ENCODE results near the gene DTNA. TPM values are rescaled to one million over a fixed set of nuclear protein-coding genes. Genes with fewer than 3 reads are reported as not detected.
"Not testable (repeated sequence)": the region's sequence is repeated elsewhere in the genome, so short reads cannot be mapped to it uniquely, and the experiment has no call there.

The DTNA gene
- total RNA-seq, 2 donors from 2014 or later: 114 to 197 TPM

DNA sequence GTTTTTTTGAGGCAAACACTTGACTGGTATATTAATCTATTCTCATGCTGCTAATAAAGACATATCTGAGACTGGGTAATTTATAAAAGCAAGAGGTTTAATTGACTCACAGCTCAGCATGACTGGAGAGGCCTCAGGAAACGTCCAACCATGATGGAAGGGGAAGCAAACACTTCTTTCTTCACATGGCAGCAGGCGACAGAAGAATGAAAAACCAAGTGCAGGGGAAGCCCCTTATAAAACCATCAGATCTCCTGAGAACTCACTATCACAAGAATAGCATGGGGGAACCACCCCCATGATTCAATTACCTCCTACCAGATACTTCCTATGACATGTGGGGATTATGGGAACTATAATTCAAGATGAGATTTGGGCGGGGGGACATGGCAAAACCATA, 194.9 kb downstream of the DTNA start:
- Histone ChIP-seq H3K27ac (no peak overlapping the region), H3K27me3 (no peaks in the 10 kb centered on the region), H3K4me1 (no peaks in the 10 kb centered on the region), H3K9me3 (no peaks in the 10 kb centered on the region), H3K4me3 (no peak overlapping the region), H3K36me3 (no peaks in the 10 kb centered on the region)
- TF ChIP-seq, protein P1, sequence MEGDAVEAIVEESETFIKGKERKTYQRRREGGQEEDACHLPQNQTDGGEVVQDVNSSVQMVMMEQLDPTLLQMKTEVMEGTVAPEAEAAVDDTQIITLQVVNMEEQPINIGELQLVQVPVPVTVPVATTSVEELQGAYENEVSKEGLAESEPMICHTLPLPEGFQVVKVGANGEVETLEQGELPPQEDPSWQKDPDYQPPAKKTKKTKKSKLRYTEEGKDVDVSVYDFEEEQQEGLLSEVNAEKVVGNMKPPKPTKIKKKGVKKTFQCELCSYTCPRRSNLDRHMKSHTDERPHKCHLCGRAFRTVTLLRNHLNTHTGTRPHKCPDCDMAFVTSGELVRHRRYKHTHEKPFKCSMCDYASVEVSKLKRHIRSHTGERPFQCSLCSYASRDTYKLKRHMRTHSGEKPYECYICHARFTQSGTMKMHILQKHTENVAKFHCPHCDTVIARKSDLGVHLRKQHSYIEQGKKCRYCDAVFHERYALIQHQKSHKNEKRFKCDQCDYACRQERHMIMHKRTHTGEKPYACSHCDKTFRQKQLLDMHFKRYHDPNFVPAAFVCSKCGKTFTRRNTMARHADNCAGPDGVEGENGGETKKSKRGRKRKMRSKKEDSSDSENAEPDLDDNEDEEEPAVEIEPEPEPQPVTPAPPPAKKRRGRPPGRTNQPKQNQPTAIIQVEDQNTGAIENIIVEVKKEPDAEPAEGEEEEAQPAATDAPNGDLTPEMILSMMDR (IDR thresholded peaks at IDR 0.05): no peak
- no peak for DNase-seq (ENCODE audit: low spot score)

DNA sequence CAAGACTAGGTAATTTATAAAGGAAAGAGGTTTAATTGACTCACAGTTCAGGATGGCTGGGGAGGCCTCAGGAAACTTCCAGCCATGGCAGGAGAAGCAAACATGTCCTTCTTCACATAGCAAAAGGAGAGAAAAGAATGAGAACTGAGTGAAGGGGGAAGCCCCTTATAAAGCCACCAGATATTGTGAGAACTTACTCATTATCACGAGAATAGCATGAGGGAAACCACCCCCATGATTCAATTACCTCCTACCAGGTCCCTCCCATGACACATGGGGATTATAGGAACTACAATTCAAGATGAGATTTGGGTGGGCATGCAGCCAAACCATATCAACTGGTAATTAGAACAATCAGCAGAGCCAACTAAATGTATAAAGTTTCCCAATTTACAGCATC, 196.9 kb downstream of the DTNA start:
- H3K9me3 ChIP-seq; H3K27me3 ChIP-seq; H3K27ac ChIP-seq; H3K4me1 ChIP-seq; DNase-seq (ENCODE audit: low spot score); H3K36me3 ChIP-seq; H3K4me3 ChIP-seq: not testable (repeated sequence)

DNA sequence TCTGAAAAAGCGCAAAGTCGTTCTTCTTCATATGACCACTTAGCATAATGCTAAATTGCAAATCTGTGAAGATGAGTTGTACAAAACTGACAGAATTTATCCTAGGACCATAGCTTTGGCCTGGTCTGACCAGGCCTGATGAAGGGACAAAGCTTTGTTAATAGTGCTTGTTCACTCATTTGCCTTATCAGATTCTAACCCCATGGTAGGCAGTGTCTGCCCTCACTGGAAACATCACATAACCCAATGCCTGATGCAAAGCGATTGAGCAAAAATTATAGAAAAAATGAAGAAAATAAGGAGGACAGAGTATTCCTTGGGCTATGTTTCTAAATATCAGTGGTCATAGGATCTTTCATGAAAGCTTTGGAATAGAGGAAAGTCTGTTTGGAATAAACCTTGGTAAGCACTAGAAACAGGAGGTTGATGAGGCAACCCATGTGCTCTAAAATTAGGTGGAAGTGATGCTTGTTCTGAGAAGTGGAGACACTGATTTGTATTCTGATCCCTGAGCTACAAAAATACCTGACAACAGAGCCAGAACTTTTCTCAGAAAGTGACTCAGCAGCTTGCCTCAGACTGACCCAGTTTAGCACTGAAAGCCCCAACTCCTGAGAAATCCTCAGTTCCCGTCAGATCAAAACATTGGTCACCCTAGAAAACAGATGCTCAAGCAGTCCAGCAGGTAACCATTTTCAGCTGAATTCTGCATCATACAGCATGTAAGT, 199.7 kb downstream of the DTNA start:
- H3K27me3 ChIP-seq: no peaks in the 10 kb centered on the region
- H3K4me1 ChIP-seq: no peaks in the 10 kb centered on the region
- no peaks in the 10 kb centered on the region for H3K36me3 ChIP-seq
- no peaks in the 10 kb centered on the region for H3K9me3 ChIP-seq
- H3K27ac ChIP-seq: no peak overlapping the region
- no peak for DNase-seq (ENCODE audit: low spot score)
- no peak overlapping the region for H3K4me3 ChIP-seq
- TF ChIP-seq, protein P1 (IDR thresholded peaks at IDR 0.05): no peak

DNA sequence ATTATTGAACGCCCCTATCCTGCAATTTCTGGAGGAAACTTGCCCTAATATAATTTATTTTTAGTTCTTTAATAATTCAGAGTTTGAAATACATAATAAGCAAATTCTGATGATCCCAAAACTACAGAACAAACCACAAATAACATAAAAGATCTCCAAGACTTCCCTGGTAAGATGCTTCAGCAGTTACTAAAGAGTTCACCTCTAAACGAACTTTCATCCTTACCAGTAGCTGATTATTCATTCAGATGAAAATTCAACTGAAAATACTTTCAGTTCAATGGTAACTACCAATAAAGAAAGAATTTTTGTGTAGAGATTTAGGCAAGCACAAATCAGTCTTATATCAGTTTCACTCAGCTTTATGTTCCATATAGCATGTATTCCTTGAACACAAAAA, 201.0 kb downstream of the DTNA start:
- Histone ChIP-seq H3K27ac (no peak overlapping the region), H3K36me3 (no peaks in the 10 kb centered on the region), H3K9me3 (no peaks in the 10 kb centered on the region), H3K27me3 (no peaks in the 10 kb centered on the region), H3K4me3 (no peak overlapping the region), H3K4me1 (no peaks in the 10 kb centered on the region)
- no peak for DNase-seq (ENCODE audit: low spot score)
- TF ChIP-seq, protein P1 (IDR thresholded peaks at IDR 0.05): no peak

DNA sequence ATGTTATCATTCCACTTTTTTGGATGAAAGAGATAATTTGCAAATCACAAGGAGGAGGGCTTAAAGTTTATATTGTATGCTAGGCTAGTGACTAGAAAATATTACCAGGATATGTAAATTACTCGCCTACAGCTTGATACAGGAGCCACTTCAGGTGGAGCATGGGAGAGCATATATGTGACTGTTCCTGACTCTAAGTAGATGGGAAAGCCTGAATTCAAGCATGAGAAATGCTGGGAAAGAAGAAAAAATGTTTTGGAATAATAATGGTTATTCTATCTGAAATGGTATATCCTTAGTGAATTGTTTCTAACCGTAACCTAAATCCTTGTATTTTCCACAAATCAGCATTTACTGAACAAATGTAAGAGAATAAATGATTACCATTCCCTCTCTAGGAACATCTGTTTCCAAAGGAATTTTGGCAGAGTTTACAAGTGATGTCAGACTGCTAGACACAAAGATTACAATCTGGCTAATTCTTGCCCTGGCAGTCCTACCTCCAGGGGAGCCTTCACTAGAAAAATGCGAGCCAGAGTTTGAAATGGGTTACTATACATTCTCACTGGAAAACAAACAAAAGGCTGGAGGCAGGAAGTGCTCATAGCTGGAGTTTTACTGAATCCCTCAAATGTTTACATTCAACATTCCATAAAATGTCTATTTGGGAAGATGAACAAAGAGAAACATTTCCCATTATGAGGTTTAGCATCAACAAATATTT, 201.7 kb downstream of the DTNA start:
- H3K4me1 ChIP-seq: no peaks in the 10 kb centered on the region
- no peak overlapping the region for H3K4me3 ChIP-seq
- H3K9me3 ChIP-seq: no peaks in the 10 kb centered on the region
- no peak overlapping the region for H3K27ac ChIP-seq
- no peak for DNase-seq (ENCODE audit: low spot score)
- TF ChIP-seq, protein P1 (IDR thresholded peaks at IDR 0.05): no peak
- no peaks in the 10 kb centered on the region for H3K36me3 ChIP-seq
- no peaks in the 10 kb centered on the region for H3K27me3 ChIP-seq

DNA sequence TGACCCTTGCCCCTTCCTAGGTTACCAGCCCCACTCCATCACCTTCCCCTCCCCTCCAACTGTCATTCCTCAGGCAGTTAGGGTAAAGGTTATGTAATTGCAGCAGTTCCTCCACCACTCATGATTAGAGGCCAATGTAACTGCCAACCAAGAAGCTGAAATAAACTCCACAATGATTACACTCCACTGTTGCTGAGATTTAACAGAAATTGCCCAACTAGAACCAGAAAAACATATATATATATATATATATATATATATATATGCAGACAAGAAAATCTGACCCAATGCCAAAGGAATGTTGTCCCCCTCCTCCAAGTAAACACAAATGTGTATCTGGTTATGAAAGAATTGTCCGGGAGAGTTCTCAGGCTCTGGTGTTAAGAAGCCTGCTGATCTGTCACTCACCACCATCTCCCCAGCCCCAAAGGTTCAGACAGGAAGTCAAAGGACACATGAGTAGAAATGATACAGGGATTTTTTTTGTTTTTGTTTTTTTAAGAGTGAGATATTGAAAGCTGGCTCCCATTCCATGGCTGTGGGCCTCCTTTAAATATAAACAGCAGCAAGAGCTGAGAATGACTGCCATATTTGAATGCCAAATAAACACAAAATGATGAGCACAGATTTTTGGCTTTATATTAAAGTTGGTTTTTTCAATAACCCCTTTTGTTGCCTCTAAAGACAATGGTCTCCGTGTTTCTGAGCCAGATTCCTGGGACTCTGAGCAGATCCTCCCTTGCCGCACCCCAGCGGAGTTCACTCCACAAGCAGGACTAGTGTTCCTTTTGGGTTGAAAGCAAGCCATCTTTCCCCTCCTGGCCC, 204.0 kb downstream of the DTNA start:
- no peaks in the 10 kb centered on the region for H3K4me1 ChIP-seq
- no peak overlapping the region for H3K27ac ChIP-seq
- no peak for DNase-seq (ENCODE audit: low spot score)
- H3K4me3 ChIP-seq: no peak overlapping the region
- H3K36me3 ChIP-seq: no peaks in the 10 kb centered on the region
- no peaks in the 10 kb centered on the region for H3K9me3 ChIP-seq
- TF ChIP-seq, protein P1 (IDR thresholded peaks at IDR 0.05): no peak
- H3K27me3 ChIP-seq: no peaks in the 10 kb centered on the region

Data from right atrium auricular region (tissue), 2 donors.